Measurements from ENCODE around the gene SMG5. TPM values are rescaled to one million over a fixed set of nuclear protein-coding genes. Genes with fewer than 3 reads are reported as not detected.

Gene SMG5
- total RNA-seq, 1 experiment from 2014 or later: 126 TPM

DNA sequence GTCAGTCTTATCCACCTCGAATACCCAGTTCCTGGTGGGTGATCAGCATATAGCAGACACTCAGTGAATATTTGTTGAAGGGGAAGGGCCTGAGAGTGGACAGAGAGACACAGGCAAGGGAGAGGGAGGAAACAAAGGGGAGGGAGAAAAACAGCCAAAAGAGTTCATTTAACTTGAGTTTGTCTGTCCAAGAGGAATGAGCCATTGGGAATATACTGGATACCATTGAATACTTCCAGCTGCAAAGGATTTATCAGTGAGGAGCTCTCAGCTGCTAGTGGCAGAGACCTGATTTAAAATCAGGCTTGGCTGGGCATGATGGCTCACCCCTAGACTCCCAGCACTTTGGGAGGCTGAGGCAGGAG, 52.2 kb downstream of the SMG5 start:
- H3K4me3 ChIP-seq (ENCODE audit: low read length): no peak overlapping the region
- no peaks in the 10 kb centered on the region for H3K79me2 ChIP-seq (ENCODE audit: low read length)
- H3F3A ChIP-seq (ENCODE audit: low read length, unreplicated experiment): no peaks in the 10 kb centered on the region
- ChIA-PET POLR2A (ENCODE audit: unreplicated experiment) (no interaction called here), CTCF (no interaction called here)
- peaks cover 2% of the 10 kb centered on the region; the same call in 1 of the 2 replicates for H3K36me3 ChIP-seq (ENCODE audit: low read depth, low read length)
- 0 out of 2 replicates have a peak, but pooled peaks cover 4% of the 10 kb centered on the region for H3K4me1 ChIP-seq (ENCODE audit: insufficient read depth, low read length)
- no peak overlapping the region for H3K4me2 ChIP-seq (ENCODE audit: low read length)
- no peak overlapping the region for H2AFZ ChIP-seq (ENCODE audit: low read length)
- no TSS peak for BruUV-seq (replicated peaks)
- no peaks in the 10 kb centered on the region for H3K9me3 ChIP-seq (ENCODE audit: low read length)
- no peaks in the 10 kb centered on the region for H3K27me3 ChIP-seq (ENCODE audit: low read length)
- intact Hi-C loops (cut with micrococcal nuclease): no loop called here
- DNase-seq: no peak
- no peak for TF ChIP-seq EZH2phosphoT487 (IDR thresholded peaks at IDR 0.05; ENCODE audit: borderline replicate concordance, low read length)
- TF ChIP-seq, protein P1, sequence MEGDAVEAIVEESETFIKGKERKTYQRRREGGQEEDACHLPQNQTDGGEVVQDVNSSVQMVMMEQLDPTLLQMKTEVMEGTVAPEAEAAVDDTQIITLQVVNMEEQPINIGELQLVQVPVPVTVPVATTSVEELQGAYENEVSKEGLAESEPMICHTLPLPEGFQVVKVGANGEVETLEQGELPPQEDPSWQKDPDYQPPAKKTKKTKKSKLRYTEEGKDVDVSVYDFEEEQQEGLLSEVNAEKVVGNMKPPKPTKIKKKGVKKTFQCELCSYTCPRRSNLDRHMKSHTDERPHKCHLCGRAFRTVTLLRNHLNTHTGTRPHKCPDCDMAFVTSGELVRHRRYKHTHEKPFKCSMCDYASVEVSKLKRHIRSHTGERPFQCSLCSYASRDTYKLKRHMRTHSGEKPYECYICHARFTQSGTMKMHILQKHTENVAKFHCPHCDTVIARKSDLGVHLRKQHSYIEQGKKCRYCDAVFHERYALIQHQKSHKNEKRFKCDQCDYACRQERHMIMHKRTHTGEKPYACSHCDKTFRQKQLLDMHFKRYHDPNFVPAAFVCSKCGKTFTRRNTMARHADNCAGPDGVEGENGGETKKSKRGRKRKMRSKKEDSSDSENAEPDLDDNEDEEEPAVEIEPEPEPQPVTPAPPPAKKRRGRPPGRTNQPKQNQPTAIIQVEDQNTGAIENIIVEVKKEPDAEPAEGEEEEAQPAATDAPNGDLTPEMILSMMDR (conservative IDR thresholded peaks at IDR 0.05; ENCODE audit: low read depth, low read length): no peak
- no peak for TF ChIP-seq EZH2 (IDR thresholded peaks at IDR 0.05; ENCODE audit: low read length, unreplicated experiment)
- H3K27ac ChIP-seq (ENCODE audit: low read length): no peak overlapping the region
- no peaks in the 10 kb centered on the region for H3K9me2 ChIP-seq (replicated peaks; ENCODE audit: low read length)
- H3K9ac ChIP-seq (ENCODE audit: low read length): no peak overlapping the region
- H4K20me1 ChIP-seq (ENCODE audit: low read length): no peaks in the 10 kb centered on the region
- no peak for ATAC-seq

DNA sequence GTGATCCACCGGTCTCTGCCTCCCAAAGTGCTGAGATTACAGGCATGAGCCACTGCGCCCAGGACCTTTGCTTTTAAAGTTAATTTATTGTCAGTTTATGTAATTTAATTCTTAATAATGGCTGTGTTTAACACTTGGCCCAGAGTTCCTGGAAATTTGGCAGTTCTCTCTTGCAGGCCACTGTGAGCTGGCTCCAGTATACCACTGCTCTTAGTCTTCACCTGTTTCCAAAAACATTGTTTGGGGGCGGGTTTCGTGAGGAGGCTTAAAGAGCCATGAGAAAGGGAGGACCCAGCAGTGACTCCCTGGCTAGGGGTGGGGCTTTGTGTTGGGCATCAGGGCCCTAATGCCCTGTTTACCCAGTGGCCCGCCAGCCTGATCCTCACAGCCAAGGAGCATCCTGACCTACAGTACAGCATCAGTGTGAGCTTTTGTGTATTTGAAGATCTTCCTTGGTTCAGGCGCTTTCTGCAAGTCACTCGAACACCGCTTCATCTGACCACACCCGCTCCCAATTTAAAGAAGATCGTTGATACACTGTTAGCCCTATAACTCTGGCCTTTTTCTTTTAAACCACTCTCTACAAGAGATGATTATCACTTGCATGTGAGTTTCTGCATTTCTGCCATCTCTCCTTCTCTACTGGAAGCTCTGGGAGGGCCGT, 52.7 kb downstream of the SMG5 start:
- Histone ChIP-seq H2AFZ (ENCODE audit: low read length) (no peak overlapping the region), H3K27me3 (ENCODE audit: low read length) (no peaks in the 10 kb centered on the region), H4K20me1 (ENCODE audit: low read length) (no peaks in the 10 kb centered on the region), H3K9ac (ENCODE audit: low read length) (no peak overlapping the region), H3K4me2 (ENCODE audit: low read length) (no peak overlapping the region), H3K27ac (ENCODE audit: low read length) (no peak overlapping the region), H3K4me3 (ENCODE audit: low read length) (no peak overlapping the region), H3K9me2 (replicated peaks; ENCODE audit: low read length) (no peaks in the 10 kb centered on the region), H3K9me3 (ENCODE audit: low read length) (no peaks in the 10 kb centered on the region), H3K36me3 (ENCODE audit: low read depth, low read length) (peaks cover 2% of the 10 kb centered on the region; the same call in 1 of the 2 replicates), H3K79me2 (ENCODE audit: low read length) (no peaks in the 10 kb centered on the region), H3K4me1 (ENCODE audit: insufficient read depth, low read length) (0 out of 2 replicates have a peak, but pooled peaks cover 4% of the 10 kb centered on the region), H3F3A (ENCODE audit: low read length, unreplicated experiment) (no peaks in the 10 kb centered on the region)
- no TSS peak for BruUV-seq (replicated peaks)
- no peak for DNase-seq
- no peak for ATAC-seq
- ChIA-PET POLR2A (ENCODE audit: unreplicated experiment) (no interaction called here), CTCF (no interaction called here)
- no peak for TF ChIP-seq EZH2 (IDR thresholded peaks at IDR 0.05; ENCODE audit: low read length, unreplicated experiment)
- TF ChIP-seq, protein P1 (conservative IDR thresholded peaks at IDR 0.05; ENCODE audit: low read depth, low read length): no peak
- TF ChIP-seq EZH2phosphoT487 (IDR thresholded peaks at IDR 0.05; ENCODE audit: borderline replicate concordance, low read length): no peak
- intact Hi-C loops (cut with micrococcal nuclease): no loop called here

DNA sequence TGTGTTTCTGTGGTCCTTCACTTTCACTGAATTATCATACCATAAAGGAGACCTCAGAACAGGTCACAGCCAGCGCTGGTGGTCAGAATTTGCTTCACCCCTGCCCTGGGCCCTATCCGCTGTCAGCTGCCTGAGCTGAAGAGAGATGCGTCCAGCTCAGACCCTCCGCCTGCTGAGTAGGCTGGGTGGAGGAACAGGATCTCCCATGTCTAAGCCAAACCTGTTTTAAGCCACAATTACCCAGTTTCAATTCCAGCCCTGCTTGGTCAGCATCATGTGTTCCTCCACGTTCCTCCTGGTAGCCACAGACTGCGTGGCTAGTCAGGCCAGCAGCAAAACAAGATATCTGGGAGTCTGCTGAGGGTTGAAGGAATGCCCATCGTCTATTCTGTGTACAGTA, 54.1 kb downstream of the SMG5 start:
- no peak overlapping the region for H2AFZ ChIP-seq (ENCODE audit: low read length)
- H3K27ac ChIP-seq (ENCODE audit: low read length): no peak overlapping the region
- peaks cover 4% of the 10 kb centered on the region; the same call in 1 of the 2 replicates for H3K36me3 ChIP-seq (ENCODE audit: low read depth, low read length)
- H3K4me1 ChIP-seq (ENCODE audit: insufficient read depth, low read length): peaks cover 5% of the 10 kb centered on the region; the same call in 1 of the 2 replicates
- BruUV-seq (replicated peaks): no TSS peak
- no peaks in the 10 kb centered on the region for H3K79me2 ChIP-seq (ENCODE audit: low read length)
- ATAC-seq (no peak), DNase-seq (no peak)
- ChIA-PET POLR2A (ENCODE audit: unreplicated experiment) (no interaction called here), CTCF (no interaction called here)
- no peaks in the 10 kb centered on the region for H3K27me3 ChIP-seq (ENCODE audit: low read length)
- intact Hi-C loops (cut with micrococcal nuclease): no loop called here
- H3K9ac ChIP-seq (ENCODE audit: low read length): no peak overlapping the region
- no peaks in the 10 kb centered on the region for H3K9me2 ChIP-seq (replicated peaks; ENCODE audit: low read length)
- H3K4me2 ChIP-seq (ENCODE audit: low read length): no peak overlapping the region
- no peaks in the 10 kb centered on the region for H4K20me1 ChIP-seq (ENCODE audit: low read length)
- H3F3A ChIP-seq (ENCODE audit: low read length, unreplicated experiment): no peaks in the 10 kb centered on the region
- no peaks in the 10 kb centered on the region for H3K9me3 ChIP-seq (ENCODE audit: low read length)
- TF ChIP-seq, protein P1 (conservative IDR thresholded peaks at IDR 0.05; ENCODE audit: low read depth, low read length): no peak
- no peak for TF ChIP-seq EZH2phosphoT487 (IDR thresholded peaks at IDR 0.05; ENCODE audit: borderline replicate concordance, low read length)
- TF ChIP-seq EZH2 (IDR thresholded peaks at IDR 0.05; ENCODE audit: low read length, unreplicated experiment): no peak
- H3K4me3 ChIP-seq (ENCODE audit: low read length): no peak overlapping the region
